T-helper 1 cell treated with Interleukin-12 subunit alpha and Interleukin-12 subunit beta and Interleukin-4 antibody, amounts not matched to agents 30 μg/mL and 1 μg/mL, for 36 hours (primary cell): Measurements from ENCODE around the gene PITX1.
"Not testable (repeated sequence)": the region's sequence is repeated elsewhere in the genome, so short reads cannot be mapped to it uniquely, and the experiment has no call there.

Experiments
- H3K27ac Mint-ChIP-seq: one replicate; pipeline ENCODE4 v1.8.0; 2021; ENCODE audit warnings: mild to moderate bottlenecking, mixed read lengths
- H3K27me3 Mint-ChIP-seq: one replicate; pipeline ENCODE4 v1.8.0; 2021; ENCODE audit warnings: low read depth, mixed read lengths
- H3K36me3 Mint-ChIP-seq: one replicate; pipeline ENCODE4 v1.8.0; 2021; ENCODE audit warnings: low read depth, mixed read lengths
- H3K4me1 Mint-ChIP-seq: one replicate; pipeline ENCODE4 v1.8.0; 2021; ENCODE audit warnings: low read depth, mixed read lengths
- H3K4me3 Mint-ChIP-seq: one replicate; pipeline ENCODE4 v1.8.0; 2021; ENCODE audit warnings: mild to moderate bottlenecking, moderate library complexity, mixed read lengths
- H3K9me3 Mint-ChIP-seq: one replicate; pipeline ENCODE4 v1.8.0; 2021; ENCODE audit warnings: mixed read lengths

Gene PITX1

GRCh38 chr5:135008556-135008955, 25.5 kb downstream of the PITX1 start:
- no peak overlapping the region for H3K27ac Mint-ChIP-seq
- H3K4me3 Mint-ChIP-seq = no peak overlapping the region
- no peaks in the 10 kb centered on the region for H3K36me3 Mint-ChIP-seq
- H3K9me3 Mint-ChIP-seq = no peaks in the 10 kb centered on the region
- no peaks in the 10 kb centered on the region for H3K4me1 Mint-ChIP-seq
- H3K27me3 Mint-ChIP-seq = no peaks in the 10 kb centered on the region

GRCh38 chr5:135007749-135008363, 26.2 kb downstream of the PITX1 start:
- no peak overlapping the region for H3K27ac Mint-ChIP-seq
- no peaks in the 10 kb centered on the region for H3K36me3 Mint-ChIP-seq
- no peaks in the 10 kb centered on the region for H3K9me3 Mint-ChIP-seq
- H3K27me3 Mint-ChIP-seq = no peaks in the 10 kb centered on the region
- no peaks in the 10 kb centered on the region for H3K4me1 Mint-ChIP-seq
- no peak overlapping the region for H3K4me3 Mint-ChIP-seq

DNA sequence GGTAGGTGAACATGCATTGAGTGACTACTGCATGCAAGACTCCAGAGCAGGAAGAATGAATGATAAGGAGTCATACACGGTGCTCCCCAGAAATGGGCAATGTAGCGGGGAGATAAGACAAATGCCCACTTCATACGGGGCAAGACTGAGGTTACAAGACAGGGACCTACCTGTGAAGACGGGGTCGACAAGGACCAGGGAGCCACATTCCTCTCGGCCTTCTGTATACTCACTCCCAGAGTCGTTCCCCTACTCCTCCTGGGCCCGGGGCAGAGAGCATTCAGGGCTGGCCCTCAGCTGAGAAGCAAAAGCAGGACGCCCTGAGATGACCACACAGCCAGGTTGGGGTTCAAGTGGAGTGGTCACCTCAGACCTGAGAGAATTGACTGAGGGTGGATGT, 26.7 kb downstream of the PITX1 start:
- Mint-ChIP-seq H3K27me3 (no peaks in the 10 kb centered on the region), H3K27ac (no peak overlapping the region), H3K9me3 (no peaks in the 10 kb centered on the region), H3K4me3 (no peak overlapping the region), H3K36me3 (no peaks in the 10 kb centered on the region), H3K4me1 (no peaks in the 10 kb centered on the region)

DNA sequence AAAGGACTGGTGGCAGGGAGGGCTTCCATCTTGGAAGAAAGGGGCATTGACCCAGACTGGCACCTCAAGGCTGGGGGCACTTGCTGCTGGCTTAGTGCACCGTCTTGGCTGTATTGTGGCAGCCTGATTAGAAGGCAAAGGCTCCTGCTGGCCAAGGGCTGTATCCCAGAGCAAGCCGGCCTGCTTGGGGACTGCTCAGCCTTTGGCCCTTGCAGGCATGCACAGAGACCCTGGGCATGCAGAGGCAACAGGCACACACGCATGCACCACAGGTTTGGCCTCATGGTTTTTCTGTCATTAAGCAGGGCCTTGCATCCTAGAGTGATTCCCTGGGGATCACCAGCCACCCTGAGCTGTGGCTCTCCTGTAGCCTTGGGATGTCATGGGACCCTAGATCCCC, 29.0 kb downstream of the PITX1 start:
- no peak overlapping the region for H3K27ac Mint-ChIP-seq
- H3K9me3 Mint-ChIP-seq = no peaks in the 10 kb centered on the region
- H3K27me3 Mint-ChIP-seq = no peaks in the 10 kb centered on the region
- no peaks in the 10 kb centered on the region for H3K36me3 Mint-ChIP-seq
- no peaks in the 10 kb centered on the region for H3K4me1 Mint-ChIP-seq
- H3K4me3 Mint-ChIP-seq = no peak overlapping the region

- Mint-ChIP-seq H3K4me1 (no peaks in the 10 kb centered on the region), H3K9me3 (no peaks in the 10 kb centered on the region), H3K27ac (no peak overlapping the region), H3K4me3 (no peak overlapping the region), H3K27me3 (peaks cover 2% of the 10 kb centered on the region), H3K36me3 (no peaks in the 10 kb centered on the region)
These were observed 29.7 kb downstream of the PITX1 start for GRCh38 chr5:135004376-135004775.

DNA sequence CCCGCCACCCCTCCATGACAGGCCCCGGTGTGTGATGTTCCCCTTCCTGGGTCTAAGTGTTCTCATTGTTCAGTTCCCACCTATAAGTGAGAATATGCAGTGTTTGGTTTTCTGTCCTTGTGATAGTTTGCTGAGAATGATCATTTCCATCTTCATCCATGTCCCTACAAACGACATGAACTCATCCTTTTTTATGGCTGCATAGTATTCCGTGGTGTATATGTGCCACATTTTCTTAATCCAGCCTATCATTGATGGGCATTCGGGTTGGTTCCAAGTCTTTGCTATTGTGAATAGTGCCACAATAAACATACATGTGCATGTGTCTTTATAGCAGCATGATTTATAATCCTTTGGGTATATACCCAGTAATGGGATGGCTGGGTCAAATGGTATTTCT, 36.0 kb downstream of the PITX1 start:
- H3K4me1 Mint-ChIP-seq, H3K4me3 Mint-ChIP-seq, H3K9me3 Mint-ChIP-seq, H3K27me3 Mint-ChIP-seq, H3K36me3 Mint-ChIP-seq, H3K27ac Mint-ChIP-seq: not testable (repeated sequence)

GRCh38 chr5:134997015-134997414, 37.0 kb downstream of the PITX1 start:
- Mint-ChIP-seq H3K36me3 (no peaks in the 10 kb centered on the region), H3K4me1 (no peaks in the 10 kb centered on the region), H3K27me3 (peaks cover 13% of the 10 kb centered on the region), H3K4me3 (no peak overlapping the region), H3K27ac (no peak overlapping the region), H3K9me3 (no peaks in the 10 kb centered on the region)

DNA sequence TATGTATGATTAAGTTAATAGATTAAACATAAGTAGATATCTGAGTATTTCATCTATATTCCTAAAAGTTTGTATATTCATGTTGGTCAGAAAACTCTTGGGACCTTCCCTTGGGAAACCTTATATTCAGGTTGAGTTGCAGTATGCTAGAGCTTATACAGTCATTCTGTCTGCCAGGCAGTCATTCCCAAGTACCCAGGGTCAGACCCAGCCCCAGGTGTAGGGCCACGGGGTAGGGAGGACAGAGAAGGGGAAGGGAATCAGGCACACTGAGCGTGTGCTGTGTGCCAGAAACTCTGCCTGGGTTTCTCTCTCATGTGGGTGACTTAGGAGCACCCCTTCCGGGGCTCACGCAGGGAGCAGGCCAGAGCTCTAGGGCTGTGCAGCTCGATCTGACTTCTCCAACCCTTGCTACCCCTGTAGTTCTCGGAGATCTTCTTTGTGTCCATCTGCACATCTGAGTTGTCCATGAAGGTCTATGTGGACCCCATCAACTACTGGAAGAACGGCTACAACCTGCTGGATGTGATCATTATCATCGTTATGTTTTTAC, 38.1 kb downstream of the PITX1 start:
- Mint-ChIP-seq H3K27ac (no peak overlapping the region), H3K27me3 (peaks cover 13% of the 10 kb centered on the region), H3K4me1 (no peaks in the 10 kb centered on the region), H3K9me3 (no peaks in the 10 kb centered on the region), H3K4me3 (no peak overlapping the region), H3K36me3 (no peaks in the 10 kb centered on the region)

- H3K4me1 Mint-ChIP-seq = no peaks in the 10 kb centered on the region
- peaks cover 20% of the 10 kb centered on the region for H3K27me3 Mint-ChIP-seq
These were observed 39.4 kb downstream of the PITX1 start for GRCh38 chr5:134994560-134995156.

DNA sequence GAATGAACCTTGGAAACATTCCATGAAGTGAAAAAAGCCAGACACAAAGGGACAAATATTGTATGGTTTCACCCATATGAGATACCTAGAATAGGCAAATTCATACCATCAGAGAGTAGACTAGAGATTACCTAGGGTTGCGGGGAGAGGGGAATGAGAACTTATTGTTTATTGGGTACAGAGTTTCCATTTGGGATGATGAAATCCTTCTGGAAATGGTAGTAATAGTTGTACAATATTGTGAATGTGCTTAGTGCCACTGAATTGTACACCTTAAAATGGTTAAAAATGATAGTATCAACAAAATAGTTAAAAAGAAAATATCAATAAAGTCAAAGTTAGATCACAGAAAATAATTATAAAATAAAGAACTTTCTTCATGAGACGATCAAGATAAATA, 40.9 kb downstream of the PITX1 start:
- H3K4me1 Mint-ChIP-seq = no peaks in the 10 kb centered on the region
- H3K36me3 Mint-ChIP-seq = no peaks in the 10 kb centered on the region
- no peaks in the 10 kb centered on the region for H3K9me3 Mint-ChIP-seq
- H3K27me3 Mint-ChIP-seq = peaks cover 23% of the 10 kb centered on the region
- H3K27ac Mint-ChIP-seq = no peak overlapping the region
- H3K4me3 Mint-ChIP-seq = no peak overlapping the region

More at GRCh38 chr5:134994560-134995156, 39.4 kb downstream of the PITX1 start:
- Mint-ChIP-seq H3K27ac (no peak overlapping the region), H3K9me3 (no peaks in the 10 kb centered on the region), H3K4me3 (no peak overlapping the region), H3K36me3 (no peaks in the 10 kb centered on the region)

GRCh38 chr5:134992148-134992547, 41.9 kb downstream of the PITX1 start:
- no peak overlapping the region for H3K27ac Mint-ChIP-seq
- H3K36me3 Mint-ChIP-seq = no peaks in the 10 kb centered on the region
- peaks cover 27% of the 10 kb centered on the region for H3K27me3 Mint-ChIP-seq
- H3K4me1 Mint-ChIP-seq = no peaks in the 10 kb centered on the region
- no peak overlapping the region for H3K4me3 Mint-ChIP-seq
- H3K9me3 Mint-ChIP-seq = no peaks in the 10 kb centered on the region

- not testable (repeated sequence) for H3K9me3 Mint-ChIP-seq, H3K27ac Mint-ChIP-seq, H3K36me3 Mint-ChIP-seq, H3K4me3 Mint-ChIP-seq, H3K4me1 Mint-ChIP-seq
- peaks cover 28% of the 10 kb centered on the region for H3K27me3 Mint-ChIP-seq
These were observed 43.8 kb downstream of the PITX1 start for GRCh38 chr5:134990183-134990582.

DNA sequence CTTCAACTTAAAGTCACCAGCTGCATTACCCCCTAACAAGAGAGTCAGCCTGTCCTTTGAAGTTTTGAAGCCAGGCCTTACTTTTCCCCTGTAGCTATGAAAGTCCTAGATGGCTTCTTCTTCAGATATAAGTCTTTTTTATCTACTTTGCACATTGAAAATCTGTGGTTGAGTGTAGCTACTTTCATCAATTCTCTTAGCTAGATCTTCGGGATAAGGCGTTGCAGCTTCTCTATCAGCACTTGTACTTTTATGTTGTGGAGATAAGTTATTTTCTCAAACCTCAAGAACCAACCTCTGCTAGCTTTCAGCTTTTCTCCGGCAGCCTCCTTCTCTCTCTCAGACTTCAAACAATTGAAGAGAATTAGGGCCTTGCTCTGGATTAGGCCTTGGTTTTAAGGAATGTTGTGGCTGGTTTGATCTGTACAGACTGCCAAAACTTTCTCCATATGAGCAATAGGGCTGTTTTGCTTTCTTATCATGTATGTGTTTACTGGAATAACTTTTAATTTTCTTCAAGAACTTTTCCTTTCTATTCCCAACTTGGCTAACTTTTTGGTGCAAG, 44.7 kb downstream of the PITX1 start:
- no peaks in the 10 kb centered on the region for H3K4me1 Mint-ChIP-seq
- H3K27me3 Mint-ChIP-seq = peaks cover 24% of the 10 kb centered on the region
- H3K27ac Mint-ChIP-seq = no peak overlapping the region
- H3K9me3 Mint-ChIP-seq = peaks cover under 1% of the 10 kb centered on the region
- H3K36me3 Mint-ChIP-seq = no peaks in the 10 kb centered on the region
- no peak overlapping the region for H3K4me3 Mint-ChIP-seq

DNA sequence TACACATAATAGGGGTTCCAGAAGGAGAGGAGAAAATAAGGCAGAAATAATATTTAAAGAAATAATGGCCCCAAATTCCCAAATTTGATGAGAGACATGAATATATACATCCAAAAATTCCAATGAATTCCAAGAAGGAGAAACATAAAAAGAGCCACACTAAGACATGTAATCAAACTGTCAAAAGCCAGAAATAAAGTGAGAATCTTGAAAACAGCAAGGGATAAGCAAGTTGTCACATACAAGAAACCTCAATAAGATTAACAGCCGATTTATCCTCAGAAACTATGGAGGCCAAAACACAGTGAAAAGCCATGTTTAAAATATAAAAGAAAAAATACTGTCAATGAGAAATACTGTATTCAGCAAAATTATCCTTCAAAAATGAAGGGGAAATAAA, 51.8 kb downstream of the PITX1 start:
- H3K4me1 Mint-ChIP-seq = no peaks in the 10 kb centered on the region
- peaks cover 2% of the 10 kb centered on the region for H3K36me3 Mint-ChIP-seq
- H3K4me3 Mint-ChIP-seq = no peak overlapping the region
- peaks cover 43% of the 10 kb centered on the region for H3K9me3 Mint-ChIP-seq
- H3K27me3 Mint-ChIP-seq = peaks cover 2% of the 10 kb centered on the region
- no peak overlapping the region for H3K27ac Mint-ChIP-seq

- Mint-ChIP-seq H3K36me3 (peaks cover 2% of the 10 kb centered on the region), H3K27me3 (no peaks in the 10 kb centered on the region), H3K4me3 (no peak overlapping the region), H3K9me3 (peaks cover 46% of the 10 kb centered on the region), H3K27ac (no peak overlapping the region), H3K4me1 (peaks cover 6% of the 10 kb centered on the region)
These were observed 54.6 kb downstream of the PITX1 start for GRCh38 chr5:134979416-134979815.
